ENCODE data around the gene COL24A1.

COL24A1 gene

GRCh38 chr1:86156566-86157455 is at the start of gene COL24A1:
Gene COL24A1 (minus strand): TSS chr1:86156772. CDS start chr1:86156396, 376 bp downstream.
- Mint-ChIP-seq H3K4me3 (peak within 1 kb of the TSS; percentile 39), H3K4me1 (peaks cover 7% of the 10 kb centered on the region), H3K9me3 (no peaks in the 10 kb centered on the region), H3K36me3 (no peaks in the 10 kb centered on the region), H3K27ac (no peak within 1 kb of the TSS), H3K27me3 (peaks cover 36% of the 10 kb centered on the region)
- CTCF ChIA-PET = no interaction called here
- DNase-seq = peak; percentile 20

GRCh38 chr1:86205741-86206140 is 49.2 kb upstream of the COL24A1 start:
- H3K36me3 Mint-ChIP-seq = no peaks in the 10 kb centered on the region
- H3K27ac Mint-ChIP-seq = no peak overlapping the region
- CTCF ChIA-PET = no interaction called here
- H3K9me3 Mint-ChIP-seq = no peaks in the 10 kb centered on the region
- H3K27me3 Mint-ChIP-seq = no peaks in the 10 kb centered on the region
- no peak overlapping the region for H3K4me3 Mint-ChIP-seq
- DNase-seq = no peak
- H3K4me1 Mint-ChIP-seq = no peaks in the 10 kb centered on the region

GRCh38 chr1:86202552-86203340 is 46.2 kb upstream of the COL24A1 start:
- H3K4me1 Mint-ChIP-seq = no peaks in the 10 kb centered on the region
- H3K9me3 Mint-ChIP-seq = no peaks in the 10 kb centered on the region
- no peak for DNase-seq
- CTCF ChIA-PET = no interaction called here
- H3K27ac Mint-ChIP-seq = no peak overlapping the region
- H3K27me3 Mint-ChIP-seq = no peaks in the 10 kb centered on the region
- no peaks in the 10 kb centered on the region for H3K36me3 Mint-ChIP-seq
- no peak overlapping the region for H3K4me3 Mint-ChIP-seq

- Mint-ChIP-seq H3K27ac (no peak overlapping the region), H3K27me3 (no peaks in the 10 kb centered on the region), H3K9me3 (no peaks in the 10 kb centered on the region), H3K4me1 (no peaks in the 10 kb centered on the region), H3K36me3 (no peaks in the 10 kb centered on the region), H3K4me3 (no peak overlapping the region)
- no peak for DNase-seq
- CTCF ChIA-PET = no interaction called here
Observed at GRCh38 chr1:86201311-86201710, 44.7 kb upstream of the COL24A1 start.

- CTCF ChIA-PET = no interaction called here
- Mint-ChIP-seq H3K27me3 (no peaks in the 10 kb centered on the region), H3K9me3 (no peaks in the 10 kb centered on the region), H3K4me3 (no peak overlapping the region), H3K4me1 (no peaks in the 10 kb centered on the region), H3K27ac (no peak overlapping the region), H3K36me3 (no peaks in the 10 kb centered on the region)
- no peak for DNase-seq
Observed at GRCh38 chr1:86200901-86201300, 44.3 kb upstream of the COL24A1 start.

GRCh38 chr1:86197206-86197855 is 40.8 kb upstream of the COL24A1 start:
- H3K27me3 Mint-ChIP-seq = no peaks in the 10 kb centered on the region
- H3K4me3 Mint-ChIP-seq = no peak overlapping the region
- no peak overlapping the region for H3K27ac Mint-ChIP-seq
- H3K9me3 Mint-ChIP-seq = no peaks in the 10 kb centered on the region
- H3K36me3 Mint-ChIP-seq = no peaks in the 10 kb centered on the region
- DNase-seq = no peak
- H3K4me1 Mint-ChIP-seq = no peaks in the 10 kb centered on the region
- CTCF ChIA-PET = no interaction called here

GRCh38 chr1:86195281-86195680 is 38.7 kb upstream of the COL24A1 start:
- no peak overlapping the region for H3K27ac Mint-ChIP-seq
- no peaks in the 10 kb centered on the region for H3K9me3 Mint-ChIP-seq
- no peaks in the 10 kb centered on the region for H3K4me1 Mint-ChIP-seq
- CTCF ChIA-PET = no interaction called here
- no peaks in the 10 kb centered on the region for H3K27me3 Mint-ChIP-seq
- DNase-seq = no peak
- H3K36me3 Mint-ChIP-seq = no peaks in the 10 kb centered on the region
- no peak overlapping the region for H3K4me3 Mint-ChIP-seq

GRCh38 chr1:86194491-86195034 is 38.0 kb upstream of the COL24A1 start:
- Mint-ChIP-seq H3K27me3 (no peaks in the 10 kb centered on the region), H3K27ac (no peak overlapping the region), H3K4me3 (no peak overlapping the region), H3K4me1 (no peaks in the 10 kb centered on the region), H3K36me3 (no peaks in the 10 kb centered on the region), H3K9me3 (no peaks in the 10 kb centered on the region)
- CTCF ChIA-PET = no interaction called here
- DNase-seq = no peak

GRCh38 chr1:86192417-86192816 is 35.8 kb upstream of the COL24A1 start:
- Mint-ChIP-seq H3K36me3 (no peaks in the 10 kb centered on the region), H3K4me1 (no peaks in the 10 kb centered on the region), H3K4me3 (no peak overlapping the region), H3K9me3 (no peaks in the 10 kb centered on the region), H3K27ac (no peak overlapping the region), H3K27me3 (no peaks in the 10 kb centered on the region)
- CTCF ChIA-PET = no interaction called here
- no peak for DNase-seq

GRCh38 chr1:86191958-86192357 is 35.4 kb upstream of the COL24A1 start:
- H3K27ac Mint-ChIP-seq = no peak overlapping the region
- CTCF ChIA-PET = no interaction called here
- no peak for DNase-seq
- H3K36me3 Mint-ChIP-seq = no peaks in the 10 kb centered on the region
- no peak overlapping the region for H3K4me3 Mint-ChIP-seq
- no peaks in the 10 kb centered on the region for H3K27me3 Mint-ChIP-seq
- H3K9me3 Mint-ChIP-seq = no peaks in the 10 kb centered on the region
- H3K4me1 Mint-ChIP-seq = no peaks in the 10 kb centered on the region

GRCh38 chr1:86190873-86191272 is 34.3 kb upstream of the COL24A1 start:
- H3K27ac Mint-ChIP-seq = no peak overlapping the region
- no peak overlapping the region for H3K4me3 Mint-ChIP-seq
- no peak for DNase-seq
- H3K36me3 Mint-ChIP-seq = no peaks in the 10 kb centered on the region
- no peaks in the 10 kb centered on the region for H3K9me3 Mint-ChIP-seq
- H3K4me1 Mint-ChIP-seq = no peaks in the 10 kb centered on the region
- CTCF ChIA-PET = no interaction called here
- H3K27me3 Mint-ChIP-seq = no peaks in the 10 kb centered on the region

- H3K9me3 Mint-ChIP-seq = peaks cover 2% of the 10 kb centered on the region
Observed at GRCh38 chr1:86184426-86184825, 27.9 kb upstream of the COL24A1 start.

GRCh38 chr1:86183810-86184209 is 27.2 kb upstream of the COL24A1 start:
- Mint-ChIP-seq H3K4me3 (no peak overlapping the region), H3K27me3 (no peaks in the 10 kb centered on the region), H3K9me3 (peaks cover 2% of the 10 kb centered on the region), H3K4me1 (no peaks in the 10 kb centered on the region), H3K36me3 (no peaks in the 10 kb centered on the region), H3K27ac (no peak overlapping the region)
- CTCF ChIA-PET = no interaction called here
- no peak for DNase-seq

More at GRCh38 chr1:86184426-86184825, 27.9 kb upstream of the COL24A1 start:
- DNase-seq = no peak
- Mint-ChIP-seq H3K27ac (no peak overlapping the region), H3K4me3 (no peak overlapping the region), H3K36me3 (no peaks in the 10 kb centered on the region), H3K27me3 (no peaks in the 10 kb centered on the region), H3K4me1 (no peaks in the 10 kb centered on the region)
- CTCF ChIA-PET = no interaction called here

- Mint-ChIP-seq H3K27ac (no peak overlapping the region), H3K4me1 (no peaks in the 10 kb centered on the region), H3K36me3 (no peaks in the 10 kb centered on the region), H3K4me3 (no peak overlapping the region), H3K27me3 (no peaks in the 10 kb centered on the region), H3K9me3 (no peaks in the 10 kb centered on the region)
- CTCF ChIA-PET = no interaction called here
- no peak for DNase-seq
Observed at GRCh38 chr1:86176226-86176625, 19.7 kb upstream of the COL24A1 start.
